Measurements from ENCODE around the gene GNL3L. TPM values are rescaled to one million over a fixed set of nuclear protein-coding genes. Genes with fewer than 3 reads are reported as not detected.

GNL3L gene
- total RNA-seq, 4 donors from 2014 or later: 31.0 to 47.2 (median 38.2) TPM

DNA sequence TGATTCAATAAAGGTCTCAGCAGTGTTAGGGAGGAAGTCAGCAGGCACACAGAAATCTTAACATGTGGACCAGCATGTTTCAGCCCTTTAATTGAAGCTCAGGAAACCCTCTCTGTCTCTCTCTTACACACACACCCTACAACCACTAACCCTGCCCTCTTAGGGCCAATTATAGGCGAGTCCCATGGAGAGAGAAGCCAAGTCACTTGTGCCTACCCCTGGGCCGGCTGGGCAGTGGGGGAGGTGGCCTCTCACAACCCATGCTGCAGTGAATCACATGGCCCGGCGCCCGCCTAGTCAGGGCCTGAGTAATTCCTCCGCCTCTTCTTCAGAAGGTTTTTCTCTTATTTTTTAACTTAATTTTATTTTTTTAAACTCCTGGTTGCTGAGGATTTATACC, 37.7 kb upstream of the GNL3L start:
- no peaks in the 10 kb centered on the region for H3K9me3 ChIP-seq
- no peak for DNase-seq
- no peak for TF ChIP-seq POLR2A (IDR thresholded peaks at IDR 0.05)
- TF ChIP-seq, protein P1, sequence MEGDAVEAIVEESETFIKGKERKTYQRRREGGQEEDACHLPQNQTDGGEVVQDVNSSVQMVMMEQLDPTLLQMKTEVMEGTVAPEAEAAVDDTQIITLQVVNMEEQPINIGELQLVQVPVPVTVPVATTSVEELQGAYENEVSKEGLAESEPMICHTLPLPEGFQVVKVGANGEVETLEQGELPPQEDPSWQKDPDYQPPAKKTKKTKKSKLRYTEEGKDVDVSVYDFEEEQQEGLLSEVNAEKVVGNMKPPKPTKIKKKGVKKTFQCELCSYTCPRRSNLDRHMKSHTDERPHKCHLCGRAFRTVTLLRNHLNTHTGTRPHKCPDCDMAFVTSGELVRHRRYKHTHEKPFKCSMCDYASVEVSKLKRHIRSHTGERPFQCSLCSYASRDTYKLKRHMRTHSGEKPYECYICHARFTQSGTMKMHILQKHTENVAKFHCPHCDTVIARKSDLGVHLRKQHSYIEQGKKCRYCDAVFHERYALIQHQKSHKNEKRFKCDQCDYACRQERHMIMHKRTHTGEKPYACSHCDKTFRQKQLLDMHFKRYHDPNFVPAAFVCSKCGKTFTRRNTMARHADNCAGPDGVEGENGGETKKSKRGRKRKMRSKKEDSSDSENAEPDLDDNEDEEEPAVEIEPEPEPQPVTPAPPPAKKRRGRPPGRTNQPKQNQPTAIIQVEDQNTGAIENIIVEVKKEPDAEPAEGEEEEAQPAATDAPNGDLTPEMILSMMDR (IDR thresholded peaks at IDR 0.05): no peak
- no peaks in the 10 kb centered on the region for H3K36me3 ChIP-seq
- H3K4me1 ChIP-seq: no peaks in the 10 kb centered on the region
- H3K4me3 ChIP-seq: no peak overlapping the region
- H3K27me3 ChIP-seq: no peaks in the 10 kb centered on the region
- no peak overlapping the region for H3K27ac ChIP-seq

DNA sequence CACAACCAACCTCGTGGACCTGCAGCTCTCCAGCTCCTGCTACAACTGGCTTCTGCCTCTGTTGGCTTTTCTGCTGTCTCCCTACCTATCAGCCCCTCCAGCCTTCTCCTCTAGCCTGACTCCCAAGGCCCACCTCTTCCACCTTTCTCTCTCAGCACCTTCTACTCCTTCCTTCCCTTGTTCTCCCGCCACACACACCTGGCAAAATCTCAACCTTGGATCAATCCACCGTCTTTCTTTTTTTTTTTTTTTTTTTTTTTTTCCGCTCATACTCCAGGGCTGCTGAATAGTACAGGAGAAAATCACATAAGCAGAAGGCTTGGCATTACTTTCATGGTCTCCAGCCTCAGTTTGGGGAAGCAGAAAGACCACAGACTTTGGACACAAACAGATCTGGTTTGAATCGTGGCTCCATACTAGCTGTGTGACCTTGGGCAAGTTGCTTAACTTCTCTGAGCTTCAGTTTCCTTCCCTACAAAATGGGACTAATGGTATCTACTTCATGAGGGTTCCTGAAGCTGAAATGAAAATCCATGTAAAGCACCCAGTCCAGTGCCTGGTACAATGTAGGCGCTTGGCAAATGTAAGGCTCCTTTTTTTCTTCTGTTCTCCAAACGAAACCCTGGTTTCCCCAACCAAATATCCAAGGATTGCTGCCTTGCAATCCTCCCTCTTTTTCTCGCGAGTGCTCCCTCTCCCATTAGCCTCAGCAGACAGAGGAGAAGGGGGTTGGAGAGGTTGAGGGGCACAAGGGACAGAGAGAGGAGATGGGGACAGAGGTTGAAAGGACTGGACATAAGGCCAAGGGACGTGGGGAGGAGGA, 35.6 kb upstream of the GNL3L start:
- H3K4me3 ChIP-seq: peak overlapping the region; percentile 43 to 66 (median 58)
- peak overlapping the region in 1 of 4 donors; percentile 69 for H3K27ac ChIP-seq
- H3K36me3 ChIP-seq: no peaks in the 10 kb centered on the region
- no peaks in the 10 kb centered on the region for H3K9me3 ChIP-seq
- H3K4me1 ChIP-seq: no peaks in the 10 kb centered on the region
- DNase-seq: no peak
- H3K27me3 ChIP-seq: no peaks in the 10 kb centered on the region
- no peak for TF ChIP-seq POLR2A (IDR thresholded peaks at IDR 0.05)
- TF ChIP-seq, protein P1 (IDR thresholded peaks at IDR 0.05): no peak

DNA sequence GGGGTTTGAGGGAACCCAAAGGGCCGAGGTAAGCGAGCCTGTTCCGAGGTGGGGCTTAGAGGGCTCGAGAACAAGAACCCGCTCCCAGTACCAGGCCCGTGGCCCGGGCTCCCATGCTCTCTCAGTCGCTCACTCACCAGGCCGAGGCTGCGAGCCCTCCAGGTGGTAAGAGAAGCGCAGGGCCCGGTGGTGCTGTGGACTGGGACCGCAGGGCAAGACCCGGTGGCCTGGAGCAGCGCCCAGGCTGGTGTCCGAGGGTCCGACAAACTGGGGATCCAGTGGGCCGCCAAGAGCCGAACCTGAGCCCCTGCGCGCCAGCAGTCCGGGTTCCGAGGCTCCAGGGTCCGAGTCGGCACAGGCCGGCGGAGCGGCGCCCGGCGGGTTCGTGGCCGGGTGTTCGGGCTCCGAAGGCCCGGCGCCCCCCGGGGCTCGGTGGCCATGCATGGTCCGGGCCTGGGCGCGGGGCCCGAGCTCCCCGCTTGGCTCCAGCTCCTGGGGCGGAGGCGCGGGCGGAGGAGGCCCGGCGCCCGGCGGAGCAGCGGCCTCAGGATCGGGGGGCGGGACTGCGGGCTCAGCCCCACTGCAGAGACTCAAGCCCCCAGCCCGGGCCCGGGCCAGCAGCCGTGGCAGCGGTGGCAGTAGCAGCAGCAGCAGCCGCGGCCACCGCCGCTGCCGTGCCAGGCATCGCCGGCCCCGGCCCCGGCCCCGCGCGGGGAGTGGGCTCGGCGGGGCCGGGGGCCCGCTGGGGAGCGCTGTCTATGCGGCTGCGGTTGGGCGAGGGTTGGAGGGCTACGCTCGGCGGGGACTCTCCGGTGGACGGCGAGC, 34.8 kb upstream of the GNL3L start:
- Histone ChIP-seq H3K27me3 (no peaks in the 10 kb centered on the region), H3K9me3 (no peaks in the 10 kb centered on the region), H3K4me1 (no peaks in the 10 kb centered on the region), H3K4me3 (peak overlapping the region; percentile 43 to 66 (median 58)), H3K27ac (peak overlapping the region in 3 of 4 donors; percentile 52 to 69 (median 65)), H3K36me3 (no peaks in the 10 kb centered on the region)
- DNase-seq: no peak
- TF ChIP-seq, protein P1 (IDR thresholded peaks at IDR 0.05): no peak
- no peak for TF ChIP-seq POLR2A (IDR thresholded peaks at IDR 0.05)

DNA sequence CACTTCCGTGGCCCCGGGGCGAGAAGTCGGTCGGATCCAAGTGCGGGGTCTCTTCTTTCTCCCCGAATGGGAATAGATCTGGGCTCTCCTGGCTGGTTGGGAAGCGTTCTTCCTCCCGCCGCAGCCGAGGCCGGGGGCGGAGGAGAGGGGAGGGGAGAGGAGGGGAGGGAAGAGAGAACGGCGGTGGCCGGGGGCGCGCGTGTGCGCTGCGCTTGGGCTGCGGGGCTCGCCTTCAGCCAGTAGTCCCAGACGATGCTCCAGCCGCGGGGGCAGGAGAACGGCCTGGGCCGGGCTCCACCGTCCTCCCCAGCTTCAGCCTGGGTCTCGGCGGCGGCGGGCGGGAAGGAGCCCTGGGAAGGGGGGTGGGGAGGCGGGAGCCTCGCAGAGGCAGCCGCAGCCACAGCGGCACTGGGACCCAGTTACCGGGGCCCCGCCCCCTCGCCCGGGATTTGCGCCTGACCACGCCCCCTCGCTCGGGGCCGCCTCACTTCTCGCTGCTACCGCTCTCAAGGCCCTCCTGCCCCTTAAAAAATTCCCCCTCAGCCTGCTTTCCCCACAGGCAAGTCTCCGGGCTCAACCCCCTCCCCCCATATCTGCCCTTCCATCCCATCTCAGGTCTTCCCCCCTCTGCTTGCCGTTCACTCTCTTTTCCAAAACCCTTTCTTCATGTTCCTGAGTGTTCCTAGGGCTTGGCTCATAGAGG, 34.1 kb upstream of the GNL3L start, which contains the start of gene FGD1:
TSS of gene FGD1 (minus strand) at position 421 of the 703 bp plus-strand sequence. CDS start 802 bp downstream, outside the sequence.
- no peak for TF ChIP-seq POLR2A (IDR thresholded peaks at IDR 0.05)
- TF ChIP-seq, protein P1 (IDR thresholded peaks at IDR 0.05): no peak
- peak; percentile 29 to 80 (median 74) for DNase-seq
- no peaks in the 10 kb centered on the region for H3K36me3 ChIP-seq

DNA sequence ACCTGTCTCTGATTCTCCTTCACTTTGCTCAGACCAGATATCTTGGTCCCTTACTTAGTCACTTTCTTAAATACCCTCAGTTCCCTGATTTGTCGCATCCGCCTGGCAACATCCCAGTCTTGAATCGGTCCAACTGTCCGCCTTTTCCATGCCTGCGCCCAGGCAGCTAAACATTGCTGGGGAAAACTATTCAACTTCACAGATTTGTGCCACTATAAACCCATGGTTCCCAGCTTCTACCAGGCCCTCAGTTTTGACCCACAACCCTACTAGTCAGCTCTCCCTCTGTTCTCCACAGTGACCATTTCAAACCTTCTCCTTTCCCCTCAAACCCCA, 33.5 kb upstream of the GNL3L start:
- DNase-seq: no peak
- Histone ChIP-seq H3K27me3 (no peaks in the 10 kb centered on the region), H3K27ac (peak overlapping the region in 2 of 4 donors; percentile 65 to 69), H3K4me1 (no peaks in the 10 kb centered on the region), H3K4me3 (peak overlapping the region in 2 of 4 donors; percentile 65 to 66), H3K9me3 (no peaks in the 10 kb centered on the region), H3K36me3 (no peaks in the 10 kb centered on the region)
- no peak for TF ChIP-seq POLR2A (IDR thresholded peaks at IDR 0.05)
- TF ChIP-seq, protein P1 (IDR thresholded peaks at IDR 0.05): no peak

More for the DNA sequence above, 34.1 kb upstream of the GNL3L start, which contains the start of gene FGD1:
- no peaks in the 10 kb centered on the region for H3K9me3 ChIP-seq
- H3K27me3 ChIP-seq: no peaks in the 10 kb centered on the region
- no peaks in the 10 kb centered on the region for H3K4me1 ChIP-seq
- peak within 1 kb of the TSS; percentile 43 to 66 (median 58) for H3K4me3 ChIP-seq
- H3K27ac ChIP-seq: peak within 1 kb of the TSS in 3 of 4 donors; percentile 52 to 69 (median 65)
